Liver (tissue), 9 donors: Measurements from ENCODE around the gene PPIE. TPM values are rescaled to one million over a fixed set of nuclear protein-coding genes. Genes with fewer than 3 reads are reported as not detected.

Source experiments
- DNase-seq: peaks from one replicate; pipeline ENCODE4 v3.0.0-alpha.2; 2017; ENCODE audit warnings: low spot score
- H3K27ac ChIP-seq, 2 donors: one replicate each; pipeline ENCODE4 v1.7.0; 2013; ENCODE audit warnings: inconsistent platforms in 2 of 2, low read length in 2 of 2, control low read depth in 1 of 2, low read depth in 1 of 2, mild to moderate bottlenecking in 1 of 2
- H3K27me3 ChIP-seq, 4 donors: one replicate each; pipeline versions ENCODE4 v1.6.1 to v1.7.0; 2013; ENCODE audit warnings: low read length in 3 of 4, inconsistent platforms in 1 of 4, mild to moderate bottlenecking in 1 of 4, moderate library complexity in 1 of 4; ENCODE audit not compliant: control insufficient read depth in 4 of 4, insufficient read depth in 4 of 4
- H3K36me3 ChIP-seq, 4 donors: one replicate each; pipeline versions ENCODE4 v1.6.1 to v1.7.0; 2013; ENCODE audit warnings: low read length in 3 of 4, mild to moderate bottlenecking in 3 of 4, low read depth in 1 of 4, moderate library complexity in 1 of 4; ENCODE audit not compliant: control insufficient read depth in 4 of 4, insufficient read depth in 3 of 4
- H3K4me1 ChIP-seq, 4 donors: one replicate each; pipeline versions ENCODE4 v1.6.1 to v1.7.0; 2013; ENCODE audit warnings: low read length in 3 of 4, mild to moderate bottlenecking in 3 of 4, moderate library complexity in 1 of 4; ENCODE audit not compliant: control insufficient read depth in 4 of 4, insufficient read depth in 4 of 4
- H3K4me3 ChIP-seq, 3 donors: one replicate each; pipeline versions ENCODE4 v1.6.1 to v1.7.0; 2013; ENCODE audit warnings: low read length in 3 of 3, control low read depth in 1 of 3, low read depth in 1 of 3, mild to moderate bottlenecking in 1 of 3
- H3K9ac ChIP-seq, 2 donors: one replicate each; pipeline ENCODE4 v1.7.0; 2013; ENCODE audit warnings: low read length in 2 of 2, mild to moderate bottlenecking in 2 of 2, moderate library complexity in 2 of 2, control low read depth in 1 of 2, low read depth in 1 of 2
- H3K9me3 ChIP-seq, 4 donors: one replicate each; pipeline versions ENCODE4 v1.6.1 to v1.7.0; 2013; ENCODE audit warnings: low read length in 3 of 4; ENCODE audit not compliant: control insufficient read depth in 4 of 4
- ATF3 ChIP-seq: IDR thresholded peaks from 2 replicates; pipeline ENCODE4 v1.6.1; 2016; ENCODE audit warnings: antibody characterized with exemption
- EGR1 ChIP-seq, 2 donors: IDR thresholded peaks; 2 replicates each; pipeline ENCODE4 v1.6.1; 2016 to 2018; ENCODE audit warnings: antibody characterized with exemption in 2 of 2, low read depth in 2 of 2
- FOXA2 ChIP-seq: IDR thresholded peaks from 2 replicates; pipeline ENCODE4 v1.6.1; 2016; ENCODE audit warnings: antibody characterized with exemption
- GABPA ChIP-seq, 2 donors: IDR thresholded peaks in 1 of 2; conservative IDR thresholded peaks in 1 of 2; 2 replicates each; pipeline ENCODE4 v1.6.1; 2016; ENCODE audit warnings: antibody characterized with exemption in 2 of 2, mild to moderate bottlenecking in 1 of 2, moderate library complexity in 1 of 2
- HNF4G ChIP-seq: IDR thresholded peaks from 2 replicates; pipeline ENCODE4 v1.6.1; 2016; ENCODE audit warnings: antibody characterized with exemption
- MAX ChIP-seq: IDR thresholded peaks from 2 replicates; pipeline ENCODE4 v1.6.1; 2016; ENCODE audit warnings: antibody characterized with exemption
- SP1 ChIP-seq: IDR thresholded peaks from 2 replicates; pipeline ENCODE4 v1.6.1; 2018; ENCODE audit warnings: antibody characterized with exemption, mild to moderate bottlenecking
- YY1 ChIP-seq: IDR thresholded peaks from 2 replicates; pipeline ENCODE4 v1.6.1; 2016; ENCODE audit warnings: antibody characterized with exemption, mild to moderate bottlenecking
- ZBTB33 ChIP-seq: IDR thresholded peaks from 2 replicates; pipeline ENCODE4 v1.6.1; 2016; ENCODE audit warnings: antibody characterized with exemption
- WGBS: extraction: QIAGEN DNeasy Blood & Tissue Kit; methylation state at CpG from one replicate; pipeline ENCODE4 v1.1.7; 2013; 5-methylcytosine and 5-hydroxymethylcytosine counted together
- polyA plus RNA-seq, 2 donors: library from polyadenylated mRNA; stranded (reverse) in 1 of 2; unstranded in 1 of 2; fragments of 200-250 nt in 1 of 2; fragments of >200 nt in 1 of 2; fragmentation: Nextera tagmentation in 1 of 2; extraction: Ambion mirVana in 1 of 2; gene quantifications; one replicate each; pipeline versions ENCODE4 v1.2.1 to v1.2.3, GENCODE V29; 2013 to 2015
- total RNA-seq, 2 donors: library from RNA; depleted of rRNA; stranded (reverse); fragments of >200 nt; gene quantifications; one replicate each; pipeline ENCODE4 v1.2.3, GENCODE V29; 2014
- donor health status: healthy.
- donor health status: healthy.
- donor health status: healthy.
- donor health status: healthy.
- donor health status: healthy.

PPIE gene
- total and polyA plus RNA-seq, 4 donors = 15.5 to 23.6 (median 19.2) TPM

- Histone ChIP-seq H3K4me1 (no peaks in the 10 kb centered on the region), H3K9me3 (no peaks in the 10 kb centered on the region), H3K27me3 (no peaks in the 10 kb centered on the region), H3K27ac (no peak overlapping the region), H3K9ac (no peak overlapping the region), H3K4me3 (no peak overlapping the region), H3K36me3 (peaks cover 15 to 85% (median 68%) of the 10 kb centered on the region in 4 donors)
- 97% methylated on average over 7 of the region's 7 CpGs for WGBS
- DNase-seq = no peak
- no peak for TF ChIP-seq ATF3
Observed at GRCh38 chr1:39751595-39751994, 12.9 kb downstream of the PPIE start.

GRCh38 chr1:39752703-39753102 is 14.0 kb downstream of the PPIE start:
- WGBS = 94% methylated on average over 6 of the region's 6 CpGs
- H3K4me3 ChIP-seq = no peak overlapping the region
- H3K9ac ChIP-seq = no peak overlapping the region
- no peaks in the 10 kb centered on the region for H3K4me1 ChIP-seq
- H3K27ac ChIP-seq = no peak overlapping the region
- no peak for TF ChIP-seq GABPA (IDR thresholded peaks at IDR 0.05 in 1 of 2, conservative IDR thresholded peaks at IDR 0.05 in 1 of 2)
- TF ChIP-seq FOXA2 = no peak
- TF ChIP-seq SP1 = no peak
- TF ChIP-seq HNF4G = no peak
- no peak for TF ChIP-seq YY1
- no peak for TF ChIP-seq ZBTB33
- no peak for TF ChIP-seq ATF3
- TF ChIP-seq EGR1 (IDR thresholded peaks at IDR 0.05; ENCODE audit: low read depth in 2 of 2) = no peak
- H3K9me3 ChIP-seq = no peaks in the 10 kb centered on the region
- no peaks in the 10 kb centered on the region for H3K27me3 ChIP-seq
- H3K36me3 ChIP-seq = peaks cover 18 to 88% (median 65%) of the 10 kb centered on the region in 4 donors
- no peak for DNase-seq

GRCh38 chr1:39753132-39754025 is 14.7 kb downstream of the PPIE start:
- no peak for DNase-seq
- H3K4me3 ChIP-seq = no peak overlapping the region
- TF ChIP-seq ATF3 (no peak), YY1 (no peak), MAX (no peak), FOXA2 (no peak)
- H3K4me1 ChIP-seq = no peaks in the 10 kb centered on the region
- H3K9me3 ChIP-seq = no peaks in the 10 kb centered on the region
- WGBS = 95% methylated on average over 16 of the region's 16 CpGs
- H3K9ac ChIP-seq = no peak overlapping the region
- H3K36me3 ChIP-seq = peaks cover 18 to 89% (median 62%) of the 10 kb centered on the region in 4 donors
- H3K27ac ChIP-seq = no peak overlapping the region
- no peaks in the 10 kb centered on the region for H3K27me3 ChIP-seq
